SK-N-DZ (cell line): Measurements from ENCODE around the gene NCBP3.
"Not testable (repeated sequence)": the region's sequence is repeated elsewhere in the genome, so short reads cannot be mapped to it uniquely, and the experiment has no call there.

Source experiments
- DNase-seq: peaks from one replicate; pipeline ENCODE4 v3.0.0-alpha.2; 2015; ENCODE audit warnings: low spot score

NCBP3 gene

DNA sequence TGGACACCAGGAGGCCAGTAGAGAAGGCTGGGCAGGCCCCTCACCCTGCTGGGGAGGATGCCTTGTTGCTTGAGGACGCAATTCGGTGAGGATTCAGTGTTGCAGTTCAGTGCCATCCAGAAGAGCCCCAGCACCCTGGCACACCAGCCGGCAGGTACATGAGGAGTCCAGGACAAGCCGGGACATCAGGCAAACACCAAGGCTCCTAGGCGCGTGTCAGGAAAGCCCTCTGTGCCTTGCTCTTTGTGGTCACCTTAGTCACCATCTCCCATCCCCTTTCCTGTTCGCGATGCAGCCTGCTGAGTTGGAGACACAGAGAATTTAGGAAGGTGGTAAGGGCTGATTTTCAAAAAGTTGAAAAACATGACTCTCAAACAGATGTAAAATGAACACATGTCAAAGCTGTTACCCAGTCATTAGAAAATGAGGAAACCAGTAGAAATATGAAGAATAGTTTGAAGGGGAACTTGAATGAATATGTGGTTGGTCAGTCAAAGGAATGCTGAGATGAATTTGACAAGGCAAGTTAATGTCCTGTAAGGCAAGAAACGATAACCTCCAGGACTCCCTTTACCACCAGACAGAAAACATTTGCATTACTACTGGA lies 2.3 kb upstream of the NCBP3 start:
- no peak for DNase-seq

DNA sequence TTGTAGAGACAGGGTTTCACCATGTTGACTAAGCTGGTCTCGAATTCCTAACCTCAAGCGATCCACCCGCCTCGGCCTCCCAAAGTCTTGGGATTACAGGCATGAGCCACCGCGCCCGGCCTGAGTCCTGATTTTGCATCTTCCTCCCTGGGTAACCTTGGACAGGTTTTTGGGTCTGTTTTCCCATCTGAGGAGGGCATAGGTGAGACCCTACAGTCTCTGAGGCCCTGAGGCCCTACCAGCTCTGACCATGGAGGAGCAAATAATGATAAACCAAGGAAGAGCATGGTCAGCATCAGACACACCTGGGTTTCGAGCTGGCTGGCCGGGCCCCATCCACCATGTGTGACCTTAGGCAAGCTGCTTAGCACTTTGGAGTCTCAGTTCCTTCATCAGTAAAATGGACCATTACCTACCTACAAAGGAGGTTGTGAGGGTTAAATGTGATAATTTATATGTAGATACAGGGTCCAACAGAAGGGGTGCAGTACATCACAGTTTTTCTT lies 1.2 kb upstream of the NCBP3 start:
- DNase-seq, result no peak

DNA sequence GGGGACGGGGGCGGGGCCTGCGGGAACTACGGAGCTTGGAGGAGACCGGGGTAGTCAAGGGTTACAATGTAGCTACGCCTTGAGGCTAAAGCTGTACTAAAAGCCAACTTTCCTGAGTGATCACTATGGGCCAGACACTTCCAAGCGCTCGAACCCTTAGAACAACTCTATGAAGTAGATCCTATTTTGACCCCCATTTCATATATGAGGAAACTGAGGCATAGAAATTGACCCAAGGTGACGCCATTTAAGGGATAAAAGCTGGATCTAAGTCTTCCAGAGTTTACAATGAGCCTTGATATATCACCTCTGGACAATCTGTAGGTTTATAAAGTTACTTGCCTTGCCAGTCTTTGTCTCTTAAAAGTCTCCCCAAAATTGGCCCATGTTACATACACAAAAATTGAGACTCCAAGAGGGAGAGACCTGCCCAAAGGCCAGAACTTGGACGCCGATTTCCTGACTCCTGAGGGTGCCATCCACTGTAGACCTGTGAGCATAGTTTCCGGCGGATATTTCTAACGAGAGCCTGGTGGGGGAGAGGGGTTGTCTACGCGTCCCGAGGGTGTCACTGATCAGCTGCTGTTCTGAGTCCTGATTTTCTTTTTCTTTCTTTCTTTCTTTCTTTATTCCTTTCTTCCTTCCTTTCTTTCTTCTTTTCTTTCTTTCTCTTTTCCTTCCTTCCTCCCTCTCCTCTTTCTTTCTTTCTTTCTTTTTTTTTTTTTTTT lies 555 bp upstream of the NCBP3 start:
- DNase-seq, result no peak

DNA sequence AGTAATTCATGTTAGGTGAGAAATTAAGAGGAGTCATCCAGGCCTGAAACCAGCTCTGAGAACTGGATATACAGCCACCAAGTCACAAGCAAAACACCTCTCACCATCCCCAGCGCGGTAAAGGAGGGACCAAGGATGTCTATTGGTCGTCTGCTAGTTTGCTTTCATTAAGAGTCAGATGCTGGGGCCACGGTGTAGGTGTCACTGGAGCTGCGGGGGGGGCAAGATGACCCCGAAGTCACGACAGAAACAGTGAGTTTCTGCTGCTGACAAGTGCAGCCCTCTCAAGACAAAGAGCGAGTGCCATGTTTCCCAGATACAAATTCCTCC lies 790 bp downstream of the NCBP3 start:
- DNase-seq, result no peak

DNA sequence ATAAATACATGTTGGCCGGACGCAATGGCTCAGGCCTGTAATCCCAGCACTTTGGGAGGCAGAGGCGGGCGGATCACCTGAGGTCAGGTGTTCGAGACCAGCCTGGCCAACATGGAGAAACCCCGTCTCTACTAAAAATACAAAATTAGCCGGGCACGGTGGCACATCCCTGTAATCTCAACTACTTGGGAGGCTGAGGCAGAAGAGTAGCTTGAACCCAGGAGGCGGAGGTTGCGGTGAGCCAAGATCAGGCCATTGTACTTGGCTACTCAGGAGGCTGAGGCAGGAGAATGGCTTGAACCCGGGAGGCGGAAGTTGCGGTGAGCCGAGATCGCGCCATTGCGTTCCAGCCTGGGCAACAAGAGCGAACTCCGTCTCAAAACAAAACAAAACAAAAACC lies 1.5 kb downstream of the NCBP3 start:
- DNase-seq, result not testable (repeated sequence)

DNA sequence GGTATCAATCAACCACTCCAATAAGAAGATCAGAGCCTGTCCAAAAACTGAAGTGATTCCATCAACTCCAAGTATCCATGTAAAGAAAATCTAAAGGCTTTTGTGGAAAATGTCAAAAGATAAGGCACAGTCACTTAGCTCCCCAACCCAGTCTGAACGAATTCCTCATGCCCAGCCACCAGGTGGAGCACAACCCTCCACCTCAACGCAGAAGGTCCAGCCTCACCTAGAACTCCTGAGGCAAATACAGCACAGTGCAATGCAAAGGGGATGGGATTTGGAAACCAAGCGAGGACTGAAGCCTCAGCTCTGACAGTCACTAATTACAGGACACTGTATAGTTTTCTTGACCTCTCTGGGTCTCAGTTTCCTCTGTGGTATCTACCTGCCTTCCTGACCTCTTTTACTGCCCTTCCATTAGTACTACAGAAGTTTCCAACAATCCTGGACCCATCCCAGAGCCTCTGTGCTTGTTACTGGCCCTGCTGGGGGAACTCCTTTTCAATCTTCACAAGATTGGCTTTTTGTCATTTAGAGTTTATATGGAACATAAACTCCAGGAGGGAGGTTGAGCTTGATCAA lies 2.0 kb downstream of the NCBP3 start:
- DNase-seq, result peak; percentile 52

DNA sequence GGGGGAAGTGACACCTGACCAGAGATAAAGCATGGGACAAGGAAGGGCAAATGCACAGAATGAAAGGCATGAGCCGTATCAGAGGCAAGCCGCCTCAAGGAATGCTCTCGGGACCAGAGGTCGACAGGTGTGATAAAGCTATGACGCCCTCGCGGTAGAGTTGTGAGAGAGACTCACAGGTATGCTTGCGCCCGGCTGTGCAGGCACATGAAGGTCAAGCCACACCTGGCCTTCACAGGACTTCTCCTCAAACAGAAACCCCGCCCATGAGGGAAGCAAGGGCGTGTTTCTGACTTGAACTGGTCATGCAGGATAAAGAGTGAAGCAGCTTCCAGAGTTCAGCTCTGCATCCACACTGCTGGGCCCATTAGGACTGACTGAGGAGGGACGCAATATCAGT lies 7.8 kb downstream of the NCBP3 start:
- DNase-seq, result no peak

DNA sequence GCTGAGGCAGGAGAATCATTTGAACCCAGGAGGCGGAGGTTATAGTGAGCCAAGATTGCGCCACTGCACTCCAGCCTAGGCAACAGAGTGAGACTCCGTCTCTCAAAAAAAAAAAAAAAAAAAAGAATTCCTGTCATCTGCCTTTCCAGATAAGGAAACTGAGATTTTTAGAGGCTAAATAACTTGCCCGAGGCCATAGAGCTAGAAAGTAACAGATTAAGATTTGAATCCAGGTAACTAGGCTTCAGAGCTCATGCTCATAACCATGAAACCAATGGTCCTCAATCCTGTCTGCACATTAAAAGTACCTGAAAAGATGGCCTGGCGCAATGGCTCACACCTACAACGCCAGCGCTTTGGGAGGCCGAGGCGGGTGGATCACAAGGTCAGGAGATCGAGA lies 9.5 kb downstream of the NCBP3 start:
- no peak for DNase-seq

DNA sequence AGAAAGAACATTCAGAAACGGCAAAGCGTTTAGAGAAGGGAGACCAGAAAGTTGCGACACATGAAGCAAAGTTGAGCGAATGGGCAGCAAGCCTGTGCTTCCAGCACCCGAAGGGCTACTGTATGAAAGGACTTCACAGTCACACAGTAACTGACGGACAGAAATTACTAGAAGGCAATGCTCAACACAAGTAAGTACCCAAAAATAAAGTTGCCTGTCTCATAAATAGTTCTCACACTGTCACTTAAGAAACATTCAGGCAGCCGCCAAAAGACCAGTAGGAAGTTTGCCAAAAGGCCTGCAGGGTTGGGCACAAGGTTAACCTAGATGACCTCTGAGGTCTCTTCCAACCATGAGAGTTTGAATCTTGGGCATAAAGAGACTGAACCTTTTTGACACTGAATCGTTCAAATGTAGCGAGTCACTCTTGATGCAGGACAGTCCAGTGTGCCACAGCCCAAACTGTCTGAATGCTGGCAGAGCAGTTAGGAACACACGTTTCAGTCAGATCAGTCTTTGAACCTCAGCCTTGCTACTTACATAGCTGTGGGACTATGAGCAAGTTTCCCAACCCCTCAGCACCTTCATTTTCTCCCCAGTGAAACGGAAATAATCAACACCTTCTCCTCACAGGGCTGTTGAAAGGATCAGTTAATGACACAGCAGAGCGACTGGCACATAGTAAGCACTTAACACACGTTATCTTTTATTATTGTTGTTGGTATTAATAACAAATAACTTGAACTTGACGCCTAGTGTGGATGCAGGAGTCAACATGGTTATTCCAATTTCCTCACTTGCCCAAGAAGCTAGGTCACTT lies 10.4 kb downstream of the NCBP3 start:
- DNase-seq, result no peak

DNA sequence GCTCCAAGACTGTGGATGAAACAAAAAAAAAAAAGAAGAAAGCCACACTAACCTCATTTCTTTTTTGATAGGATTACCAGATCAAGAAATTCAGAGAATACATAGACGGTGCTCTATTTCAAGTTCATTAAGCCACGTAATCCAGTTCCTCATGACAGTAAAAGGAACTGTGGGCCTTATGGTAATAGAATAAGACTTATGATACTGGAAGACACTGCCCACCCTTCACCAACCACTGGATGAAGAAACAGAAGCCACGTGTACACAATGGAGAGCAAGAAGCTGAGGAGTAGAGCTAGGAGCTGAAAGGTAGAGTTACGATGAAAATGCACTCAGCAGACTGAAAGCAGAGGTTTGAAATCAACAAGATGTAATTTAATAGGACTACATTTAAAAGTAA lies 11.2 kb downstream of the NCBP3 start:
- no peak for DNase-seq

DNA sequence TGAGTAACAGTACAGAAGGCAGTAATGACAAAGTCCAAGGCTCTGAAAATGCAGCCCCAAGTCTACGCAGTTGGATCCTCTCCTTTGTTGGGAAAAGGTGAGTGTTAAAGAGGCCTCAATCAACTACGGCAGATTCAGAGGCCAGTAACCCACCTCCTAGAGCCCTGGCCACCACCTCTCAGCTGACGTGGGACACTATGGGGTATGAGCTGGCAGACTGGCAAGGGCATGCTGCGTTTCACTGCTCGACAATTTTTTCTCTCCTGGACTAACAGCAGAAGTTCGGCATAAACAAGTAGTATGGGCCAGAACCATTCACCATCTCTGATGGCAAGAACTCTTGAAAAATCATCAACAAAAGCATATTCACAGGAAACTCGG lies 17.2 kb downstream of the NCBP3 start:
- DNase-seq, result no peak

DNA sequence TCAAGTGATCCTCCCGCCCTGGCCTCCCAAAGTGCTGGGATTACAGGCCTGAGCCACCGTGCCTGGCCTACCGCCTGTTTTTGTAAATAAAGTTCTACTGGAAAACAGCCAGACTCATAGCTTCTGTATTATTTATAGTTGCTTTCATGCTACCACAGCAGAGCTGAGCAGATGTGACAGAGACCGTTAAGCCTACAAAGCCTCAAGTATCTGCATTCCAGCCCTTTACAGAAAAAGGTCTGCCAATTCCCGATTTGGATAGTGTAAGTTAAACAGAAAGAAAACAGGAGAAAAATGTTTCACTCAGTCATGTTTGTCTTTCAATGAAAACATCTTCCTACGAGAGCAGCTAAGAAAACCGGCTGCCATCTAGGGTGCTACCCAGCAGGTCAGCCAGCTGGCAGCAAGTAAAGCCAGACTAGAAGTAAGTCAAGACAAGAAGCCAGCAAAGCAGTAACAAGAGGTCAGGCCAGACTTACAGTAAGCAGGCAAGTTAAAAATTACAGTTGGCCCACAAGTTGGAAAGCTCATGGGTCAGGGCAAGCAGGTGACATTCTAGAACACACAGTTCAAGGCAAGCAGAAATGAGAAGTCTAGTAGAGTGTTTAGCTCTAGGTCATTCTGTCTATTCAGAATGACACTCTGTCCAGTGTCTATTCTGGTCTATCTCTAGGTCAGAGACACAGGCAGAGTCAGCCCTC lies 17.7 kb downstream of the NCBP3 start:
- no peak for DNase-seq

DNA sequence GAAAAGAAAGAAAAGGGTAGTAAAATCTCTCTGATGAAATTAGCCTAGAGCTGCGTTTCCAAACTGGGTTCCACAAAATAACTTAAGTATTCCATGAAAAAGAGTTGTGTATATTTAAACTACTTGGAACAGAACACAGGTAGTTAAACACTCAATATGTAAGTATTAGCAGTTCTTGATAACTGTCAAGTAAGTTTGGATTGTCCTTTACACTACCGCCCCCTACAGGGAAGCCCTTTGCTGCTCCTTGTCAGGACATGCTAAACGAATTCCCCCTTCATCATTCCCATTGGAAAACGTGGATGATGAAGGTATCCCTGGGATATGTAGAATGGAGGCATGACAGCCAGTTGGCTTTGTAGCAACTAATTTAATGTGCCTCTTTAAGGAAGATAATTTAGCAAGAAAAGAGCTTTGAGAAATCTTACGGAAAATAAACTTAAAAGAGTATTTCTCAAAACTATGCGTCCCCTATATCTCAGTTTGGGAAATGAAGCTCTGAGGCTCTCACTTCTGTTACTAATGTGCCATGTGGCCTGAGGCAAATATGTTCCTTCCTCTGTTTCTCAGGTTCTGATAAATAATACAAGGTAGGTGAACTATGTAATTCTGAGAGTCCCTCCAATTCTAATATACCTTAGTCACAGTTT lies 18.8 kb downstream of the NCBP3 start:
- peak; percentile 69 for DNase-seq

DNA sequence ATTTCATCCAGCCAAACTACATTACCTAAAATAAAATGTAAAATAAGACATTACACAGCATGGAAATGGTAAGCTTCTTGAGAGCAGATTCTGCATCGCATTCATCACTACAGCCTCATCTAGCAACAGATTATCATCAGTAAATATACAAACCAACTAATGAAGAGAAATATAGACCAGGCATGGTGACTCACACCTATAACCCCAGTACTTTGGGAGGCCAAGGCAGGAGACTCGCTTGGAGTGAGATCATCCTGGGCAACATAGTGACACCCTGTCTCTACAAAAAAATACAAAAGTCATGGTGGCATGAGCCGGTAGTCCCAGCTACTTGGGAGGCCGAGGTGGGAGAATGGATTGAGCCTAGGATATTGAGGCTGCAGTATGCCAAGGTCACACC lies 19.9 kb downstream of the NCBP3 start:
- DNase-seq, result no peak

DNA sequence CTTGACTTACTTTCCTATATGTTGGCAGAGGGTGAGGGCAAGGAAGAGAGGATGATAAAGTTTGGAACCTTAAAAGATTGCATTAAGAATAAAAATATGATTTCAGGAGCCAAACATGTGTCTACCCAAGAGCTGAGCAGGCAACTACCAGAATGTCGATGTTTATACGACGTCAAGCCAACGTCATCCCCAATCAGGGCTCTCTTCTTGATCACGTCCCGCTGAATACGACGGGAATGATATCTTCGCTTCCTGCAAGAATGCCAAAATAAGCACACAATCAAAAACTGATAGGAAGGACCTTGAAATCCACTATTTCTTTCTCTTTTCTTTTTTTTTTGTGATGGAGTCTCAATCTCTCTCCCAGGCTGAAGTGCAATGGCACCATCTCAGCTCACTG lies 24.9 kb downstream of the NCBP3 start:
- DNase-seq, result no peak

DNA sequence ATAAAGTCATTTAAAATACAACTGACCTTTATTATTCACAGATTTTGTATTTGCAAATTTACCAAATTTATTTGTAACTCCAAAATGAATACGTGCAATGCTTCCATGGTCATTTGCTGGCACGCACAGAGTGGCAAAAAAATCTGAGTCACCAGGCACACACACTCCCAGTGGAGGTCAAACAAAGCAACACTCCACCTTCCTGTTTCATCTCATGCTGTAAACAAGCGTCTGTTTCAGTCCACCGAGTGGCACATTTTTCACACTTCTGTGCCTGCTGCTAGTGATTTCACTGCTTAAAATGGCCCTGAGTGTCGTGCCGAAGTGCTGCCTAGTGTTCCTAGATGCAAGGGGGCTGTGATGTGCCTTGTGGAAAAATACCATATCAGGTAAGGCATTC lies 27.3 kb downstream of the NCBP3 start:
- DNase-seq, result no peak

DNA sequence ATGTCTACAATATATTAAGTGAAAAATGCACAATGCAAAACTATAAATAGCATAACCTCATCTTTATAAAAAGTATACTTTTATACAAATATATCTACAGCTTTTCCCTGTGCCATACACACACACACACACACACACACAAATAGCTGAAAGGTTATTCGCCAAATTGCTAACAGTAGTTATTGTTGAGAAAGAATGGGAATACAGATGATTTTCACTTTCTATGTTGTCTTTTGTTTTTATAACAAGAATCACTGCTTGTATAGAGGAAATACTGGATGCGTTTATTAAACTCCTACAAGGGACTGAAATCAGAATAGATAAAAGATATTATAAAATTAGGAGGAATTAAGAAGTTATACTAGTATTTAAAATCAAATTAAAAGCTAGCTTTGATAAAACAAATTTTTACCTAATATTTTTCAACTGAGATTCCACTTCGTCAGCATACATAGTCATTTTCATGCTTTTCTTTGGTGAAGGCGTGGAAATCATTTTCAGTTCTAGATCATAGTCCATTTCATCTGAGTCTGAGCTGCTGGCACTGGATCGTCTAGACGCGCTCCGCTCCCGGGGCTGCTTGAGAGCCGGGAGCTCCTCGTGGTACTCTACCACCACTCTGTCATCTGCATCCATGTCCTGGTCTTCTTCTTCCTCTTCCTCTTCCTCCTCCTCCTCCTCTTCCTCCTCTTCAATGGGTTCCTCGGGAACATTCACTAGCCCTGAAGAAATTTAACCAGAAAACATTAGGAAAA lies 28.0 kb downstream of the NCBP3 start:
- no peak for DNase-seq

DNA sequence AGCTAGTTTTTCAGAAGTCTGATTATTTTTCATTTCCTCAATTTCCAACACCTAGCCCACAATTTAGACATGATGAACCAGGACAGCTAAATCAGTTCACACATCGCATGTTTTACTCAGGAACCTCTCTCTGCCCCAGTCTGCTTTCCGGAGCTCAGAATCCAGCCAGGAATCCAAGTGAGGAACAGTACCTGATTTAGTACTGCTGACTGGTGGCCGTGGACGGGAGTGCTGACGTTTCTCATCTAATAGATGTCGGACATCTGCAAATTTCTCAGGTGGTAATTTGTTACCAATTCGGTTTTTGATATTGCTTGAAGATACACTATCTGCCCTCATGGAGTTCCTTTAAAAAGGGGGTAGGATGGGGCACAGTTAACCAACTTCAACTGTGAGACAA lies 30.1 kb downstream of the NCBP3 start:
- DNase-seq, result no peak

DNA sequence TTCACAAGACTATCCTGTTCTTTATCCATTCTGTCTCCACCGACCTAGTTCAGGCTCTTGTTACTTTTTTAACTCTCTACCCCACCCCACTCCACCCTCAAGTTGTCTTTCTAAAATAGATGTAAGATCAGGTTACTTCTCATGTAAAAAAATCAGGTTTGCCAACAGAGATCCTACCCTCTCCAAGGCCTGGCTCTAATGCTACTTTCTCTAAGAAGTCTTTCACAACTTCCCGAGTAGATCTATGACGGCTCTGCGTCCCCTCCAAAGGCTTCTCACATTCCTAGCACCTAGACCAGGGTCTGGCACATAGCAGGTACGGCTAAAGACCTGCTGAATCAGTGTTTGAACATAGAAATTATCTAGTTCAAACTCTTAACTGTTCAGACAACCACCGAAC lies 30.9 kb downstream of the NCBP3 start:
- no peak for DNase-seq

DNA sequence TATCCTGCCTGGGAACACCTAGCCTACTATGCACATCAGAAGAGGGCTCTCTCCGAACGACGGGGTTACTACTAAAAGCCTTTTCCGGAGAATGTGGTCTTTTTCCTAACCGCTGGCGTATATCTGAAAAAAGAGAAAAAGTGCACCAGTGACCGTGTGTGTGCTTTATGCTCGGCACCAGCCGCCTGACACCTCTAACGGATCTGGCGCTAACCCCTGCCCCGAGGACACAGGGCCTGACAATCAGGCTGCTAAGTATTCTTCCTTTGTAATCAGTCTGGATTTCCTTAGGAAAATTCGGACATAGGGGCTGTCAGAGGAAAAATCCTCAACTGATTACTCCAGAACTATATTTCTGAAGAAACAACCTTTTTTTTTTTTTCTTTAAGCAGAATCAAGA lies 31.7 kb downstream of the NCBP3 start:
- no peak for DNase-seq

DNA sequence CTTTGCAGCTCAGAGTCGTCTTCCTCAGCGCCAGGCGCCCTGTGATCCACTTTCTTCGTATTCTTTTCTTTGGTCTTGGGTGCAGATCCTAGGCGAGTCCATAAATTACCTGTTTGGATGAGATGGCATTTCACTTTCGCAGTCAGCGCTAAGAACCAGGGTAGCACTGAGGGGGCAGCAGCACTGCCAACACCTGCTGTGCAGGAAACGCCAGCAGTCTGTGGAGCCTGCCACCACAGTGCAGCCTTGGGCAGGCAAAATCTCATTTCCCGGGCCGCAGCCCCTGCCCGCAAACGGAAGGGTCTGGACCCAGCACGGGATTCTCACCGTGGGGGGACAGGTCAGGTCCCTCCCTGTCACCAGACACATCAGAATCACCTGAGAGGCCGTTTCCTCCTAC lies 32.9 kb downstream of the NCBP3 start:
- DNase-seq, result no peak
